T47D (cell line): Measurements from ENCODE around the gene ID2.

Experiments used
- DNase-seq, 2 experiments: peaks; one replicate each; pipeline versions ENCODE4 v3.0.0 to v3.0.0-alpha.2; 2011 to 2012; ENCODE audit warnings: low read depth in 1 of 2, low spot score in 1 of 2
- JUND ChIP-seq: IDR thresholded peaks from 2 replicates; pipeline ENCODE4 v1.6.1; 2012; ENCODE audit warnings: low read depth
- in situ Hi-C: cut with HindIII; loops from 2 replicates; pipeline ENCODE4 v1.10.0; 2016; ENCODE audit warnings: low sequenced_read_pairs, low pct_unique_long_range_greater_than_20kb

ID2 gene

DNA sequence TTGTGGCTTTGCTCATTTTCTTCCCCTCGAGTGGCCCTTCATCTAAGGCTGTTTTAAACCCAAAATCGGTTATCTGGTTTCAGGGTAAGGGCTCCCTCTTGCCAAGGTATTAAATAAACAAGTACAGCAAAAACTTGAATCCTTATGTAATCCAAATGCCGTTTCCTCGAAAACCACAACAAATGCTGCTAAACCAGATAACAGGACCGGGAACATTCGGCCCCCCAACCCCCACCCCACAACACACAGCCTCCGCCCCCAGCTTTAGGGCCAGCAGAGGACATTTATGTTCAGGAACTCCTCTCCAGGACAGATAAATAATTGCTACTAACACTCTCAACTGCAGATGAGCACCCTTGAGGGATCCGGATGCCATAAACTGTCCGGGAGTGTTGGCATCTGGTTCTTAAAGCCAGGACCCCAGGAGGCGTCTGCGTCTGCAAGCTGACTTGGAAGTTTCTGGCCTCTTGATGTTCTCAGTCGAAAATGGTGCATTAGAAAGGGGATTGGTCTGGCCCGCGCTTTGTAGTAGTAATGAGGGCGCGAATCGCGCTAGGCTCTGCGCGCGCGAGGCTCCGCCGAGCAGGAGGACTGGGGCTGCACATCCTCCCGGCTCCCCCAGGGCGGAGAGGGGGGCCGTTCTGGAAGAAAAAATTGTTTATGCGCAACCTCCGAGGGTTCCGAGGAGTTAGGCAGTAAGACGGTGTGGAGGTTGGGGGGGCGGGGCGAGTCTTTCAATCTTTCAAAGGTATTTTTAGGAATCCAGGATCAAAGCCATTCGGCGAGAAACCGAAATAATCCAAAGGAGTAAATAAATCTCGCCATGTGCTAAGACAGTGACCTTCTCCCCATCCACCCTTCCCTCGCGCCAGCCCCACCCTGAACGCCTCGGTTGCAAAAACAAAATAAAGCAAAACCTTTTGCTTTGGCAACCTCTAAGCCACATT, 3.9 kb upstream of the ID2 start:
- DNase-seq, result peak in 1 of 2 experiments; percentile 51
- TF ChIP-seq JUND, result no peak
- in situ Hi-C loops, result no loop called here

DNA sequence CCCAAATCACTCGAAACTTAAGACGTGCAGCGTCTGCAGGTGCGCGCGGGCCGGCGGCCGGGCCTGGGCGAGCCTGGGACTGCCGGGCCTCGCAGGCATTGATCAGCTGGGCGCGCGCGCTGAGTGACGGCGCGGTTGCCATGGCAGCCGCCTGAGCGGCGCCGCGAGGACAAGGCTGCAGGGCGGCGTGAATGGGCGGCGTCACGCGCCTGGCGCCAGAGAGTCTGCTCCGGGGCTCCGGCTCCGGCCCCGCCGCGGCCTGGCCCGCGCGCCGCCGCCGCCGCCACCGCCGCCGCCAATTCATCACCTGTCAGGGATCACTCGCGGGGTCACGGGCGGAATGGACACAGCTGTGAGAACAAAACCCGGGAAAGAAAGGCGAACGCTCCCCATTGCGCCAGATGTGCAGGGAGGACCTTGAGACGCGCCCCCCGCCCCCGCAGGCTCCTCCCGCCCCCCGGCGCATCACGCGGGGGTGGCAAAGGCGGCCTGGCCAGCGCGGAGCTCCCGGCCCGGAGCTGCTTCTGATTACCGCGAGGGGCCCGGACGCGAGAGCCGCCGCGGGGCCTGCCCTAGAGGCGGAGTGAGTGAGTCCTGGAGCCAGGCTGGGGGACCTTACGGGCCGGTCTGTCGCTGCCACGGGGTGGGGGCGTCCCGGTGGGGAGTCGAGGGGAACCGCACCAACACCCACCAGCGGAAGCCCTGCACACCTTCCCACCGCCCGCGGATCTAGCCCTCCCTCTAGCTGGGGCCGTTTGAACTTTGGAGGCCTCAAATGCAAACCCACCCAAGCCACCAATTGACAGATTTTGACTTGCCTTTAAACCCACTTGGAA, 2.9 kb upstream of the ID2 start:
- TF ChIP-seq JUND, result no peak
- DNase-seq, result peak; percentile 73 to 92
- in situ Hi-C loops, result no loop called here

DNA sequence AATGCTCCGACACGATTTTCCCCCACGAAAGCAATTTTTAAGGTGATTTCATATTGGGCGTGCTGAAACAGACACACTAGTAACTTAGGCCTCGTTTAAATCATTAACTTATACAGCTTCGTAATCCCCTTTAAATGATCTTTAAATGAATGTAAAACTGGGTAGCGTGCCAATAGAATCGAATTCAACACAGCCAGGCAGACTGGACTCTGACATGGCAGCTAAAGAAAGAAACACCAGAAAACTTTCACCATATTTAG, 2.4 kb upstream of the ID2 start:
- DNase-seq, result no peak
- in situ Hi-C loops, result no loop called here
- no peak for TF ChIP-seq JUND

DNA sequence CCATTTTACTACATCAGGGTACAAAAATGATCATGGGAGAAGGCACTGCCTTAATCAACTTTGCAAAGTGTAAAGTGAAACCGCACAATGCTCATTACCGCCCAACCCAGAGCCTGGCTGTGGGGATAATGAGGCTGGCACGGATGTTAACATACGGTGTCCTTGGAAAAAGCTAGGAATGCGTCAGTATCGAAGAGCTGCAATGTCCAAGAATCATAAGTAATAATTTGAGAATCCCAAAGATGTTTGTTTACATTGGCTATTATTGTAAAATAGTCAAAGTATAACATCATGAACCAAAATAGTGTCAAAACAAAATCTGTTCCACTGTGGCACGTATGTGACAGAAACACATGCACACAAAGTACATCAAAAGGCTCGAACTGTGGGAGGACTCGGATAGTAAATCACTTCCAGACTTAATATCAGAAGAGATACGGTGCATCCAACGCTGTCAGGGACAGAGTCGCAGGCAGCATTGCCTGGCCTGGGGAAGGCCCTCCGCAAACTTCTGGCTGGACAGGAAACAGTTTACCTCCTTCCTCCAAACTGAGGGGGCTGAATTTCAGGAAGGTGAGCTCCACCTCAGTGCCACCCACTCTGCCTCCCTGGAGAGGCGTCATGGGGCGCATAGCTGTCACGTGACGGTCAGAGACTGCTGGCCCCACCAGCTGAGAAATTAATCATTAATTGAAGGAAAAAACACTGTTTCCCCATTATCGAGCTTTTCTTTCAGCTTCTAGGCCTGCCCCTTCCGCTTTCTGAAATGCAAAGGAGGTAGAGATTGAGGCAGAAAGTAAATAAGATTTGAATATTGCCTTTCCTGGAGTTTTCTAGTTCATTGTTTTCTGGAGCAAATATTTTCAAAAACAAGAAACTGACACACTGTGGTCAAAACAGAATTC, 1.8 kb upstream of the ID2 start:
- in situ Hi-C loops, result no loop called here
- no peak for TF ChIP-seq JUND
- DNase-seq, result no peak

GRCh38 chr2:8680822-8681760, 765 bp upstream of the ID2 start:
- in situ Hi-C loops, result no loop called here
- DNase-seq, result peak in 1 of 2 experiments; percentile 67
- TF ChIP-seq JUND, result no peak

DNA sequence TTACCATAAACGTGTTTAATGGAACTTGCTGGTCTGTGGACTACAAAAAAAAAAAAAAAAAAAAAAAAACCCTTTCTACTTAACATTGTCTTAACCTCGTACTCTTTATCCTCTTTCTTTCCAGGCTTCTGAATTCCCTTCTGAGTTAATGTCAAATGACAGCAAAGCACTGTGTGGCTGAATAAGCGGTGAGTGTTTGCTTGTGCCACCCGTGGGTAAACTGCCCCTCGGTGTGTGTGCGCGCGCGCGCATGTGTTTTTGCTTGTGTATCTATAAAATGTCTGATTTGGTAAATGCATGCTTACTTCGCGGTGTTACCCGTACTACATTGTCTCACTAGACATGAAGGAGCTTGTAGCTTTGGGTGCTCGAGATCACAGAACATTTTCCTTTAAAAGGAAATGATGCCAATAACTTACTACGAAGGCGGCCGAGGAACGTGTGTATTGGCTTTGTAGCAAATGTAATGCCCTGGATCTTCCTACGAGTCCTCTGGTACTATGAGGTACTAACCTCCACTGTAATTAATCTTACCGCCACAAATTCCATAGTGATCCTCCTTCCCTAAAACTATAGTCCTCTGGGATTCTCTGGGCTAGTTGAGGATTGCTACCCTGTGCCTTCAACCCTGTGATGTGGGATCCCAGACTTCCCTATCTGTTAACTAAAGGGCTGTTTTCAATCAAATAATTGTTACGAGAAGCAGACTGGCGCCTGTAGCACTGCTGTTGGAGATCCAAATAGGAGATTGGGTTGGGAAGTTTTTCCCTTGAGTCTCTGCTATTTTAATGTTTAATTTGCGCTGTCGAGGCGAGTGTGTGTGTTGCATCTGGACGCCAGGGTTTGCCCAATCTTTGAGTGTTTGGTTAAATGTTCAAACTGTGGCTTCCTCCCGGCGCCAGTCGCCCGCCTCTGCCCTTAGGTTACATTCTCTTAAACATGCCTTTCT, 1.1 kb downstream of the ID2 start:
- in situ Hi-C loops, result no loop called here
- TF ChIP-seq JUND, result no peak
- DNase-seq, result peak in 1 of 2 experiments; percentile 42

DNA sequence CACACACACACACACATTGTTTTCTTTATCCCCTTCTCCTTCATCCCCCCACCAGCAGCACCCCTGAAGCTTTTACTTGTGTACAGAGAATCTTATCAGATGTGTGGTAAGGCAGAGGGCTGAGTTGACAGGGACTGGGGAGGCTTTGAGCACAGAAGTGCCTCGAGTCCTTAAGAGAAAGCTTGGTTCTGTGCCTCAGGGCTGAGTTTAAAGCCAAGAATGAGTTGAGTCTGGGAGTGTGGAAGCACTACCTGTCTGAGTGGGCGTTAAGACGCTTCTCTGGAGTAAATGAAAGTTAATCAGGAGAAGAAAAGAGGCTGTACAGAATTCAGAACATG, 2.7 kb downstream of the ID2 start:
- DNase-seq, result peak in 1 of 2 experiments; percentile 39
- TF ChIP-seq JUND, result no peak
- in situ Hi-C loops, result no loop called here

- TF ChIP-seq JUND, result no peak
- peak; percentile 25 to 41 for DNase-seq
- in situ Hi-C loops, result no loop called here
Observed at GRCh38 chr2:8684878-8685696, 3.2 kb downstream of the ID2 start.

DNA sequence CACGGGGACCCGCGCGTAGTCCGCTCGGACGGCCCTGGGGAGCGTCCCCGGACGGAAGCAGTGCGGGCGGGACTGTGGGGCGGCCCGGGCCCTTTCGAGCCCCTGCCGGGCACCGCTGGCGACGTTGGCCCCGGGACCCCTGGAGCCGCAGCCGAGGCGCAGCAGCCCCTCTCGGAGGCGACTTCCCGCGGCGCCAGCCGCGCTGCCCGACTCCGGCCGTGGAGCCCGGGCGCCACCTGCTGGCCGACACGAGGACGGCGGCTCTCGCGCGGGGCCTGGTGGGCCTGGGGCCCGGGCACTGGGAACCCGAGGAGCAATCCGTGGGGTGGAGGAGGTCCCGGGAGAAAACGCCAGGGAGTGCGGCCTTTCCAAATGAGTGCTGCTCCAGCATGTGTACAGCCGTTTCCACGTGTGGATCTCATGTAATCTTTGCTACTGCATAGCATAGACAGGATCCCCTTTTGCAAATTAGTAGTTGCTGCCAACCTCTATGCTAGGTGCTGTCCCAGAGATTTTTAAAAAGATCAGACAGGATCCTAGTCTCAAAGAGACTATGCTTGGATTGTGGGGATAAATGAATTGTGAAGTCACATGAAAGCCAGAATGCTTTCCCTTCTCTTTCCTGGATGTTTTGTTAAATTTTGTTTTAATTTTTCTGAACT, 4.0 kb downstream of the ID2 start:
- peak; percentile 44 to 50 for DNase-seq
- in situ Hi-C loops, result no loop called here
- no peak for TF ChIP-seq JUND
